ENCODE data around the gene ELP4.

DNA sequence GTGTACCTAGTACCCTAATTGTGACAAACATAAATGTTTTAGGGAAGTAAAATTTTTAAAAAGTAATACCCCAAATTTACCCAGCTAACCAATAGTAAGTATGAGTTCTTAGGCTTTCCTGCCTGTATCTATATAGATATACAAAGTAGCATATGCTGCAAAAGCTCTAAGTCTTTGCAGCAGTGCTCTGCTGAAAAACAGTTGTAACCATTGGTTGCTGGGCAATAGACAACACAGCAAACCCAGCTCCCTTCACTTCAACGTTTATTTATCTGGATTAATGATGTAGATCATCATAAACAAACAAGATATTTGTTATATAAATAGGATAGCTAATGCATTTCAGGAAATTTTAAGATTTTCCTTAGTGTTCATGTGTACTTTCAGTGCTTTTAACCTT is 218.9 kb downstream of the ELP4 start:
- TF ChIP-seq EZH2phosphoT487 (IDR thresholded peaks at IDR 0.05; ENCODE audit: insufficient read depth, low read depth): no peak
- no peak for TF ChIP-seq EZH2 (IDR thresholded peaks at IDR 0.05; ENCODE audit: insufficient read depth, poor library complexity, severe bottlenecking)

Measured in GM23248 (cell line).